K562 (cell line): Measurements from ENCODE around the gene ERGIC1. TPM values are rescaled to one million over a fixed set of nuclear protein-coding genes. Genes with fewer than 3 reads are reported as not detected.
A peak's percentile ranks its signal among the peaks of the same experiment; 100 is the strongest.

Source experiments
- ATAC-seq: fragments of 200-7000 bp; cut with Tn5 transposase; 3 replicates; pipeline ENCODE4 v1.9.1; 2020; ENCODE audit warnings: moderate library complexity
- BruUV-seq: library from RNA; stranded (reverse); fragments of 400-500 nt; replicated peaks from 2 replicates; lab custom pipeline; 2021; lab: Mats Ljungman, UMichigan
- CTCF ChIA-PET: fragments of 300-600 bp; formaldehyde crosslinking; extraction: SDS; loops from one replicate; lab custom pipeline; 2021; ENCODE audit warnings: low intra/inter-chr PET ratio; lab: Yijun Ruan, JAX
- POLR2A ChIA-PET: fragments of 300-600, 350-650 bp; sonication (Branson Sonifier 250); formaldehyde crosslinking; extraction: SDS; loops from one replicate; lab custom pipeline; 2021; ENCODE audit warnings: antibody characterized with exemption, inconsistent platforms; lab: Yijun Ruan, JAX
- DNase-seq, 4 experiments: peaks; one replicate each; pipeline versions ENCODE4 v3.0.0 to v3.0.0-alpha.2; 2011 to 2018; ENCODE audit warnings: low spot score in 3 of 4, mixed read lengths in 3 of 4; ENCODE audit errors: extremely low read depth in 1 of 4
- FAIRE-seq: peaks from 2 replicates; lab custom pipeline; 2011; peaks lifted over from hg19 to GRCh38; lab: Jason Lieb, UNC
- H2AFZ ChIP-seq: 2 replicates; pipeline ENCODE4 v1.6.0; 2011; ENCODE audit warnings: low read depth, low read length, control low read depth, inconsistent platforms
- H3K27ac ChIP-seq: fragments of 200-600 bp; 3 replicates; pipeline ENCODE4 v1.8.0; 2011; ENCODE audit warnings: low read depth, mild to moderate bottlenecking, control low read depth, inconsistent platforms, low read length, moderate library complexity, mixed read lengths; ENCODE audit errors: extremely low read depth
- H3K27me3 ChIP-seq, 2 experiments: fragments of 300-600 bp in 1 of 2; 2 replicates in 1 of 2; 3 replicates in 1 of 2; pipeline versions ENCODE4 v1.6.0 to v1.8.0; 2011; ENCODE audit warnings: inconsistent platforms in 2 of 2, low read length in 2 of 2, mild to moderate bottlenecking in 1 of 2, mixed read lengths in 1 of 2, moderate library complexity in 1 of 2; ENCODE audit not compliant: control insufficient read depth in 2 of 2, insufficient read depth in 2 of 2
- H3K36me3 ChIP-seq: fragments of 300-600 bp; 3 replicates; pipeline ENCODE4 v1.8.0; 2011; ENCODE audit warnings: mild to moderate bottlenecking, low read length, inconsistent platforms; ENCODE audit not compliant: control insufficient read depth, insufficient read depth
- H3K4me1 ChIP-seq, 2 experiments: fragments of 200-600 bp in 1 of 2; replicated peaks in 1 of 2; 2 replicates in 1 of 2; 3 replicates in 1 of 2; pipeline versions ENCODE4 v1.5.1 to v1.8.0; 2011; ENCODE audit warnings: inconsistent platforms in 2 of 2, low read length in 2 of 2, mild to moderate bottlenecking in 1 of 2, mixed read lengths in 1 of 2, moderate library complexity in 1 of 2; ENCODE audit not compliant: control insufficient read depth in 2 of 2, insufficient read depth in 2 of 2
- H3K4me2 ChIP-seq: 2 replicates; pipeline ENCODE4 v1.6.1; 2011; ENCODE audit warnings: low read length, control low read depth, inconsistent platforms, mixed read lengths; ENCODE audit not compliant: insufficient read depth
- H3K4me3 ChIP-seq: fragments of 200-600 bp; sonication (generic), shearing (Covaris generic); 2 replicates; pipeline ENCODE4 v1.5.1; 2016; ENCODE audit warnings: control low read depth, inconsistent platforms
- H3K79me2 ChIP-seq: fragments of 200-600 bp; 3 replicates; pipeline ENCODE4 v1.8.0; 2011; ENCODE audit warnings: low read length, inconsistent platforms; ENCODE audit not compliant: control insufficient read depth, insufficient read depth
- H3K9ac ChIP-seq, 2 experiments: 2 replicates each; pipeline versions ENCODE4 v1.6.0 to v1.6.1; 2011; ENCODE audit warnings: low read depth in 2 of 2, low read length in 2 of 2, control low read depth in 1 of 2, inconsistent platforms in 1 of 2, mild to moderate bottlenecking in 1 of 2, mixed read lengths in 1 of 2; ENCODE audit not compliant: insufficient read depth in 1 of 2
- H3K9me1 ChIP-seq: one replicate; pipeline ENCODE4 v1.6.0; 2011; ENCODE audit warnings: inconsistent platforms, mild to moderate bottlenecking, low read length, moderate library complexity; ENCODE audit not compliant: control insufficient read depth, insufficient read depth
- H3K9me3 ChIP-seq: replicated peaks from 2 replicates; pipeline ENCODE4 v1.5.1; 2011; ENCODE audit warnings: low read depth, low read length, inconsistent platforms; ENCODE audit not compliant: control insufficient read depth, insufficient read depth
- H4K20me1 ChIP-seq: replicated peaks from 2 replicates; pipeline ENCODE4 v1.6.1; 2011; ENCODE audit warnings: low read length, inconsistent platforms, mixed read lengths; ENCODE audit not compliant: control insufficient read depth, insufficient read depth
- ADNP ChIP-seq: fragments of 200-800 bp; sonication (Bioruptor generic); IDR thresholded peaks from 2 replicates; pipeline ENCODE4 v1.6.1; 2016; ENCODE audit warnings: missing genetic modification characterization, missing compliant biosample characterization
- ATF1 ChIP-seq, 2 experiments: fragments of 450-650 bp in 1 of 2; IDR thresholded peaks; 2 replicates each; pipeline ENCODE4 v1.6.1; 2016; ENCODE audit warnings: missing compliant biosample characterization in 1 of 2, missing genetic modification characterization in 1 of 2
- ESRRB ChIP-seq: fragments of 250-450 bp; sonication (Bioruptor Pico); IDR thresholded peaks from 2 replicates; pipeline ENCODE4 v1.5.0; 2020; ENCODE audit warnings: mild to moderate bottlenecking, moderate library complexity, borderline replicate concordance
- SIX5 ChIP-seq, 2 experiments: IDR thresholded peaks; 2 replicates each; pipeline ENCODE4 v1.6.1; 2011; ENCODE audit warnings: low read length in 2 of 2, borderline replicate concordance in 1 of 2, low read depth in 1 of 2, mild to moderate bottlenecking in 1 of 2, moderate library complexity in 1 of 2; ENCODE audit not compliant: insufficient read depth in 1 of 2
- SPI1 ChIP-seq: IDR thresholded peaks from 2 replicates; pipeline ENCODE4 v1.6.1; 2011; ENCODE audit warnings: low read depth, low read length, control low read depth, borderline replicate concordance
- ZBTB2 ChIP-seq: fragments of 450-650 bp; IDR thresholded peaks from 2 replicates; pipeline ENCODE4 v1.6.1; 2016; ENCODE audit warnings: antibody characterized with exemption
- WGBS: fragments of 100-300 bp; shearing (Covaris generic); methylation state at CpG from one replicate; pipeline ENCODE4 v1.1.6; 2016; ENCODE audit warnings: low coverage, mixed read lengths; ENCODE audit not compliant: insufficient coverage; ENCODE audit errors: missing lambda C conversion rate; 5-methylcytosine and 5-hydroxymethylcytosine counted together
- in situ Hi-C: fragments of 300-500 bp; cut with MboI; formaldehyde crosslinking; loops from 4 replicates; pipeline ENCODE4 v1.15.0; 2018; ENCODE audit warnings: inconsistent platforms, mixed read lengths
- intact Hi-C: fragments of 100-400 bp; cut with micrococcal nuclease; formaldehyde crosslinking; loops from 2 replicates; pipeline ENCODE4 v1.14.2; 2022
- polyA plus RNA-seq, 8 experiments: library from polyadenylated mRNA; depleted of rRNA in 4 of 8; stranded (reverse) in 5 of 8; unstranded in 3 of 8; fragments of >200 nt; fragmentation: Nextera tagmentation in 2 of 8; fragmentation: Illumina TruSeq in 1 of 8; extraction: Ambion mirVana in 2 of 8; extraction: Trizol in 1 of 8; gene quantifications; 2 replicates each; pipeline versions ENCODE4 v1.2.1 to v1.2.3, GENCODE V29; 2011 to 2014; ENCODE audit warnings: inconsistent platforms in 1 of 8, missing spikeins in 1 of 8
- total RNA-seq, 7 experiments: library from RNA; depleted of rRNA in 6 of 7; stranded (reverse); fragments of >200 nt in 6 of 7; fragmentation: Illumina TruSeq in 2 of 7; extraction: Trizol in 2 of 7; gene quantifications; 2 replicates each; pipeline versions ENCODE4 v1.2.1 to v1.2.3, GENCODE V29; 2011 to 2021; ENCODE audit warnings: low replicate concordance in 1 of 7

Gene ERGIC1
- total and polyA plus RNA-seq, 9 of the 15 experiments (the other 6 are each of a cell fraction or from before 2014, with no cell fraction given), result 5.5 to 68.4 (median 36.4) TPM

- Histone ChIP-seq H3K36me3 (no peaks in the 10 kb centered on the region), H3K4me1 (peaks cover 11 to 19% of the 10 kb centered on the region in 2 experiments), H3K27me3 (no peaks in the 10 kb centered on the region; a peak in 1 of 5 replicates), H3K9me3 (no peaks in the 10 kb centered on the region), H3K27ac (no peak overlapping the region), H3K4me3 (no peak overlapping the region), H2AFZ (no peak overlapping the region), H3K9me1 (no peaks in the 10 kb centered on the region), H3K9ac (no peak overlapping the region), H3K4me2 (no peak overlapping the region), H3K79me2 (no peaks in the 10 kb centered on the region), H4K20me1 (peaks cover 18% of the 10 kb centered on the region)
- TF ChIP-seq SIX5 (IDR thresholded peaks at IDR 0.05; ENCODE audit: borderline replicate concordance in 1 of 2, insufficient read depth in 1 of 2, low read depth in 1 of 2, low read length in 2 of 2) (no peak), SPI1 (0 out of 2 replicates have a peak, but pooled peaks have one; percentile 10)
- 74% methylated on average over 4 of the region's 4 CpGs for WGBS
- intact Hi-C loops (no loop called here), in situ Hi-C loops (no loop called here)
- ChIA-PET POLR2A (interaction anchor here (0.7 to 1.6 kb wide), 5 partner anchors 10 to 162 kb away, joined by 3 to 6 read pairs (median 6); partner anchors contain the start of gene DUSP1), CTCF (no interaction called here)
- no peak for FAIRE-seq
- no peak for ATAC-seq
- BruUV-seq, result no TSS peak
- DNase-seq, result no peak
Measured at GRCh38 chr5:172870291-172870714, 36.3 kb downstream of the ERGIC1 start.

- ChIA-PET POLR2A (interaction anchor here (0.6 to 1.6 kb wide), 5 partner anchors 9 to 162 kb away, joined by 3 to 6 read pairs (median 6); partner anchors contain the start of gene DUSP1), CTCF (no interaction called here)
- intact Hi-C loops, result no loop called here
- Histone ChIP-seq H3K4me1 (peaks cover 13 to 19% of the 10 kb centered on the region in 2 experiments), H3K9ac (peak overlapping the region in 1 of 2 experiments; percentile 8; a peak in 1 of 4 replicates), H2AFZ (no peak overlapping the region), H3K79me2 (no peaks in the 10 kb centered on the region), H3K9me3 (no peaks in the 10 kb centered on the region), H3K9me1 (no peaks in the 10 kb centered on the region), H3K27ac (no peak overlapping the region), H4K20me1 (peaks cover 20% of the 10 kb centered on the region), H3K4me2 (no peak overlapping the region), H3K27me3 (no peaks in the 10 kb centered on the region; a peak in 1 of 5 replicates), H3K4me3 (no peak overlapping the region), H3K36me3 (no peaks in the 10 kb centered on the region)
- in situ Hi-C loops, result no loop called here
- no peak for DNase-seq
- 65% methylated on average over 18 of the region's 20 CpGs for WGBS
- no peak for FAIRE-seq
- ATAC-seq, result no peak
- no TSS peak for BruUV-seq
- TF ChIP-seq ZBTB2, result no peak
- no peak for TF ChIP-seq ADNP (tag)
- TF ChIP-seq ESRRB, result no peak
- no peak for TF ChIP-seq ATF1 (CRISPR knock-in tag; IDR thresholded peaks at IDR 0.05)
- no peak for TF ChIP-seq ATF1 (tag; IDR thresholded peaks at IDR 0.05)
Measured at GRCh38 chr5:172870715-172871461, 36.8 kb downstream of the ERGIC1 start.
